NT2/D1 (cell line): Measurements from ENCODE around the gene TLR4.

Experiments used
- SUZ12 ChIP-seq: IDR thresholded peaks from 2 replicates; pipeline ENCODE4 v1.6.1; 2011; ENCODE audit not compliant: insufficient read length, insufficient read depth; ENCODE audit errors: extremely low read depth
- YY1 ChIP-seq: IDR thresholded peaks from 2 replicates; pipeline ENCODE4 v1.6.1; 2011; ENCODE audit not compliant: insufficient read length, insufficient read depth
- ZNF274 ChIP-seq: IDR thresholded peaks from 2 replicates; pipeline ENCODE4 v1.6.1; 2011; ENCODE audit warnings: mild to moderate bottlenecking, low read depth, low read length

DNA sequence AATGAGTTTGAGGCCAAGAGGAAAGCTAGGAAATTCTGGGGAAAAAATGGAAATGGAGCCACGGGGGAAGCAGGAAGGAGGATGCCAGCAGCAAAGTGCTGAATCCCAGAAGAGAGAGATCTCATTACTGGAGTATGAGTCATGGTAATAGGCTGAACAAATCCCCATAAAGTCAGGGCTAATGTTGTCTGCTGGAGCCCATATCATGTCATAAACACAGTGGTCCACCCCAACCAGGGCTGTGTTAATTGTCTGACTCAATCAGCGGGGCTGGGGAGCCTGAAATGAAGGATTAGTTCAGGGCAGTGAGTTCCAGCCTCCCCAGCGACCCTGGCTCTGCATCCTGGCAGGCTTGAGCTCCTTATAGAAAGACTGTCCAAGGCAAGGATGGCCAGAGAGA is 68.8 kb downstream of the TLR4 start:
- TF ChIP-seq ZNF274 (no peak), YY1 (no peak), SUZ12 (no peak)
